Measurements from ENCODE around the gene AIFM2.

Gene AIFM2

GRCh38 chr10:70163448-70163847 is 30.8 kb upstream of the AIFM2 start (continued):
- TF ChIP-seq, protein P1, sequence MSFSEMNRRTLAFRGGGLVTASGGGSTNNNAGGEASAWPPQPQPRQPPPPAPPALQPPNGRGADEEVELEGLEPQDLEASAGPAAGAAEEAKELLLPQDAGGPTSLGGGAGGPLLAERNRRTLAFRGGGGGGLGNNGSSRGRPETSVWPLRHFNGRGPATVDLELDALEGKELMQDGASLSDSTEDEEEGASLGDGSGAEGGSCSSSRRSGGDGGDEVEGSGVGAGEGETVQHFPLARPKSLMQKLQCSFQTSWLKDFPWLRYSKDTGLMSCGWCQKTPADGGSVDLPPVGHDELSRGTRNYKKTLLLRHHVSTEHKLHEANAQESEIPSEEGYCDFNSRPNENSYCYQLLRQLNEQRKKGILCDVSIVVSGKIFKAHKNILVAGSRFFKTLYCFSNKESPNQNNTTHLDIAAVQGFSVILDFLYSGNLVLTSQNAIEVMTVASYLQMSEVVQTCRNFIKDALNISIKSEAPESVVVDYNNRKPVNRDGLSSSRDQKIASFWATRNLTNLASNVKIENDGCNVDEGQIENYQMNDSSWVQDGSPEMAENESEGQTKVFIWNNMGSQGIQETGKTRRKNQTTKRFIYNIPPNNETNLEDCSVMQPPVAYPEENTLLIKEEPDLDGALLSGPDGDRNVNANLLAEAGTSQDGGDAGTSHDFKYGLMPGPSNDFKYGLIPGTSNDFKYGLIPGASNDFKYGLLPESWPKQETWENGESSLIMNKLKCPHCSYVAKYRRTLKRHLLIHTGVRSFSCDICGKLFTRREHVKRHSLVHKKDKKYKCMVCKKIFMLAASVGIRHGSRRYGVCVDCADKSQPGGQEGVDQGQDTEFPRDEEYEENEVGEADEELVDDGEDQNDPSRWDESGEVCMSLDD (tag by site-specific recombination; IDR thresholded peaks at IDR 0.05) = no peak
- TF ChIP-seq BCL11B (tag by site-specific recombination; IDR thresholded peaks at IDR 0.05; ENCODE audit: low read depth) (no peak), ZBTB6 (tag by site-specific recombination; IDR thresholded peaks at IDR 0.05) (no peak), ZNF280D (tag by site-specific recombination; IDR thresholded peaks at IDR 0.05) (no peak), IKZF3 (tag by site-specific recombination; IDR thresholded peaks at IDR 0.05) (no peak), ZNF623 (tag by site-specific recombination; IDR thresholded peaks at IDR 0.05) (no peak), ZFP69B (tag by site-specific recombination; IDR thresholded peaks at IDR 0.05) (no peak), ZFP3 (tag by site-specific recombination; IDR thresholded peaks at IDR 0.05; ENCODE audit: low read depth) (no peak), ZNF837 (tag by site-specific recombination; IDR thresholded peaks at IDR 0.05) (no peak)

- no peaks in the 10 kb centered on the region for H3K9me3 ChIP-seq (ENCODE audit: control insufficient read depth, insufficient read depth, low read depth, low read length)
- H3K4me3 ChIP-seq (ENCODE audit: low read depth, low read length) = no peak overlapping the region
- peak; percentile 97 for TF ChIP-seq PRDM1 (tag by site-specific recombination; IDR thresholded peaks at IDR 0.05)
- no peak for TF ChIP-seq GFI1B (tag by site-specific recombination; IDR thresholded peaks at IDR 0.05)
- 0 out of 2 replicates have a peak, but pooled peaks have one; percentile 35 for TF ChIP-seq SCRT1 (tag by site-specific recombination; IDR thresholded peaks at IDR 0.05; ENCODE audit: borderline replicate concordance)
- TF ChIP-seq ZNF549 (tag by site-specific recombination; IDR thresholded peaks at IDR 0.05) = no peak
- no peak for TF ChIP-seq ZNF600 (tag by site-specific recombination; IDR thresholded peaks at IDR 0.05)
- TF ChIP-seq SCRT2 (tag by site-specific recombination; IDR thresholded peaks at IDR 0.05) = peak; percentile 87
- no peak for TF ChIP-seq OSR2 (tag by site-specific recombination; IDR thresholded peaks at IDR 0.05)
- TF ChIP-seq ZFP3 (tag by site-specific recombination; IDR thresholded peaks at IDR 0.05; ENCODE audit: low read depth) = no peak
- no peak for TF ChIP-seq ZNF184 (tag by site-specific recombination; IDR thresholded peaks at IDR 0.05)
- TF ChIP-seq PRDM10 (tag by site-specific recombination; IDR thresholded peaks at IDR 0.05) = no peak
- no peak for TF ChIP-seq ZNF132 (tag by site-specific recombination; IDR thresholded peaks at IDR 0.05; ENCODE audit: borderline replicate concordance)
- H3K4me1 ChIP-seq (ENCODE audit: control insufficient read depth, insufficient read depth, low read length) = peaks cover 3% of the 10 kb centered on the region; the same call in 1 of the 2 replicates
- CTCF ChIA-PET = interaction anchor here (0.6 kb wide), 1 partner anchor 1648 kb away, joined by 6 read pairs; no protein-coding TSS in a partner anchor
- H3K27ac ChIP-seq (ENCODE audit: extremely low read depth, low read depth, low read length) = no peak overlapping the region
- POLR2A ChIA-PET = interaction anchor here (0.9 kb wide), 1 partner anchor 16 kb away, joined by 5 read pairs; the partner anchor contains the start of gene TYSND1
- peaks cover 21 to 71% of the 10 kb centered on the region in 2 experiments for H3K36me3 ChIP-seq (ENCODE audit: control insufficient read depth in 2 of 2, insufficient read depth in 1 of 2, low read length in 2 of 2)
Measured at GRCh38 chr10:70162892-70163201, 30.2 kb upstream of the AIFM2 start.
